ENCODE measurements around the gene DOK6.

Gene DOK6

DNA sequence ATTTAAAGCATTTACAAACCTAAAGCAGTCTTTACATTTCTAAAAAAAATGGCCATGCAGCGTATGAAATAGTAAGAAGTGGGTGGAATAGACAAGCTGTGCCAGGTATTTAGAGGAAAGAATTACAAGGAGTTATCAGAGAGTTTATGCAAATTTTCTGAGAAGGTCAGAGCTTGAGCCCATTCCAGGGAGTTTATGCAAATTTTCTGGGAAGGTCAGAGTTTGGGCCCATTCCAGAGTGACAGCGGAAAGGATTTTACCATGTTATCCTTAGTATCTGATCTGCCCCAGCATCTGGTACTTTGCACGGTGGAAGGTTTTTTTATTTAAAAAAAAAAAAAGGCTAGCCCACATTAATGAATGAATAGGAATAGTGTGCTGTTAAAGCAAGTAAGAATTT, 1.4 kb upstream of the DOK6 start:
- DNase-seq (ENCODE audit: low read depth): no peak
- TF ChIP-seq, protein P1, sequence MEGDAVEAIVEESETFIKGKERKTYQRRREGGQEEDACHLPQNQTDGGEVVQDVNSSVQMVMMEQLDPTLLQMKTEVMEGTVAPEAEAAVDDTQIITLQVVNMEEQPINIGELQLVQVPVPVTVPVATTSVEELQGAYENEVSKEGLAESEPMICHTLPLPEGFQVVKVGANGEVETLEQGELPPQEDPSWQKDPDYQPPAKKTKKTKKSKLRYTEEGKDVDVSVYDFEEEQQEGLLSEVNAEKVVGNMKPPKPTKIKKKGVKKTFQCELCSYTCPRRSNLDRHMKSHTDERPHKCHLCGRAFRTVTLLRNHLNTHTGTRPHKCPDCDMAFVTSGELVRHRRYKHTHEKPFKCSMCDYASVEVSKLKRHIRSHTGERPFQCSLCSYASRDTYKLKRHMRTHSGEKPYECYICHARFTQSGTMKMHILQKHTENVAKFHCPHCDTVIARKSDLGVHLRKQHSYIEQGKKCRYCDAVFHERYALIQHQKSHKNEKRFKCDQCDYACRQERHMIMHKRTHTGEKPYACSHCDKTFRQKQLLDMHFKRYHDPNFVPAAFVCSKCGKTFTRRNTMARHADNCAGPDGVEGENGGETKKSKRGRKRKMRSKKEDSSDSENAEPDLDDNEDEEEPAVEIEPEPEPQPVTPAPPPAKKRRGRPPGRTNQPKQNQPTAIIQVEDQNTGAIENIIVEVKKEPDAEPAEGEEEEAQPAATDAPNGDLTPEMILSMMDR (conservative IDR thresholded peaks at IDR 0.05; ENCODE audit: low read depth, low read length): no peak
- no peak overlapping the region for H3K4me3 ChIP-seq (ENCODE audit: low read depth, low read length)

- TF ChIP-seq, protein P1 (conservative IDR thresholded peaks at IDR 0.05; ENCODE audit: low read depth, low read length): no peak
- DNase-seq (ENCODE audit: low read depth): no peak
- H3K4me3 ChIP-seq (ENCODE audit: low read depth, low read length): peak overlapping the region; percentile 62
Observed at GRCh38 chr18:69400976-69401225, 213 bp downstream of the DOK6 start.

GRCh38 chr18:69401226-69401971, 711 bp downstream of the DOK6 start:
- peak overlapping the region; percentile 62 for H3K4me3 ChIP-seq (ENCODE audit: low read depth, low read length)
- TF ChIP-seq, protein P1 (conservative IDR thresholded peaks at IDR 0.05; ENCODE audit: low read depth, low read length): no peak
- DNase-seq (ENCODE audit: low read depth): peak; percentile 46

DNA sequence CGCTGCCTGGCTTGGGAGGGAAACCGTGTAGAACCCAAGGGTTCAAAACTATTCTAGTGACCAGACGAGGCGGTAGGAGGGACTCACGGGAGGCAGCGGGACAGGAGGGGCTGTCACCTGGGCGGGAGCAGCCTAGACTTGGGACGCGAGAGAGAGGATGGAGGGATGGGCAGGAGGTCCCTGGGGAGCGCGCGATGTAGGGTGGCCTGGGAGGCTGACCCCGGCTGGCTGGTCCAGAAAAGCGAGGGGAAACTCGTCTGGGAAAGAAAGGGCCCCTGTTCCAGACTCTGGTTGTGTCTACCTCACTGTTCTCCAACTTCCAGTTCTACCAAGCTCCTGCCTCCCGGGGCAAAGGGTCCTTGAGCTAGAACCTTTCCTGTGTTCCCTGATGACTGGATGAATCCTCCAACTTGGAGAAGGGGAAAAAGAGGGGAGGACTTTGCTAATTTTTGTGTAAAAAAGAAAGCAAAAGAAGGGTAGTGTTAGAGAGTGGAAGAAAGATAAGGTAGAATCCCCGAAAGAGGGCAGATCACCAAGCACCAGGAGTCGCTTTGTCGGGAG, 1.4 kb downstream of the DOK6 start:
- no peak for DNase-seq (ENCODE audit: low read depth)
- H3K4me3 ChIP-seq (ENCODE audit: low read depth, low read length): peak overlapping the region; percentile 62
- TF ChIP-seq, protein P1 (conservative IDR thresholded peaks at IDR 0.05; ENCODE audit: low read depth, low read length): no peak

- no peak for DNase-seq (ENCODE audit: low read depth)
- no peak overlapping the region for H3K4me3 ChIP-seq (ENCODE audit: low read depth, low read length)
- TF ChIP-seq, protein P1 (conservative IDR thresholded peaks at IDR 0.05; ENCODE audit: low read depth, low read length): no peak
Observed at GRCh38 chr18:69402533-69402989, 1.9 kb downstream of the DOK6 start.

DNA sequence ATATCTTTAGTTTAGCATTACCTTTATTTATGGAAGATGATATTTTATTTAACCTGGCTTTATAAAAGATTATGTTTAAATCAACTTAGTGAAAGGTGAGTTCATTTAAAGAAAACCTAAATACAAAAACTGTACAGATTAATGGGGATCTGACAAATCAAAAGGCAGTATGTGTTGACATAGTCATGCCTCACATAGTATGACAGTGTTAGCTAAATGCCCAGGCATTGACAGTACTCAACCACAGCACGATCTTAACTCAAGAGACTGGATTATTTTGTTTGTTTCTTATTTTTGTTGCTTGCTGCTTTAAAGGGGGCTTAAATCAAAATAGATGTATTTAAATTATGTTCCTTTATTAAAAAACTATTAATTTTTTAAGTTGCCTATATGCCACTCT, 7.8 kb downstream of the DOK6 start:
- no peak overlapping the region for H3K4me3 ChIP-seq (ENCODE audit: low read depth, low read length)
- TF ChIP-seq, protein P1 (conservative IDR thresholded peaks at IDR 0.05; ENCODE audit: low read depth, low read length): no peak
- DNase-seq (ENCODE audit: low read depth): no peak

GRCh38 chr18:69411199-69411598, 10.5 kb downstream of the DOK6 start:
- H3K4me3 ChIP-seq (ENCODE audit: low read depth, low read length): no peak overlapping the region
- no peak for DNase-seq (ENCODE audit: low read depth)
- TF ChIP-seq, protein P1 (conservative IDR thresholded peaks at IDR 0.05; ENCODE audit: low read depth, low read length): no peak
